Astrocyte (in vitro differentiated cells and primary cell): ENCODE measurements around the gene TMEM132C. TPM values are rescaled to one million over a fixed set of nuclear protein-coding genes. Genes with fewer than 3 reads are reported as not detected.
"Not testable (repeated sequence)": the region's sequence is repeated elsewhere in the genome, so short reads cannot be mapped to it uniquely, and the experiment has no call there.

Experiments
- DNase-seq: peaks from one replicate; pipeline ENCODE4 v3.0.0-alpha.2; 2010; ENCODE audit warnings: low read depth
- FAIRE-seq: peaks from 2 replicates; lab custom pipeline; 2011; peaks lifted over from hg19 to GRCh38; lab: Jason Lieb, UNC
- H2AFZ ChIP-seq: 2 replicates; pipeline ENCODE4 v1.6.0; 2012; ENCODE audit warnings: low read depth, low read length, inconsistent platforms
- H3K27ac ChIP-seq: 2 replicates; pipeline ENCODE4 v1.5.1; 2011; ENCODE audit warnings: low read depth, low read length, inconsistent platforms
- H3K27me3 ChIP-seq: 2 replicates; pipeline ENCODE4 v1.6.0; 2011; ENCODE audit warnings: low read length, inconsistent platforms; ENCODE audit not compliant: insufficient read depth
- H3K36me3 ChIP-seq: 2 replicates; pipeline ENCODE4 v1.5.1; 2011; ENCODE audit warnings: low read length, inconsistent platforms; ENCODE audit not compliant: insufficient read depth
- H3K4me1 ChIP-seq: 2 replicates; pipeline ENCODE4 v1.5.1; 2011; ENCODE audit warnings: low read length, inconsistent platforms; ENCODE audit not compliant: insufficient read depth
- H3K4me2 ChIP-seq: 2 replicates; pipeline ENCODE4 v1.6.0; 2012; ENCODE audit warnings: low read length, inconsistent platforms
- H3K4me3 ChIP-seq: 2 replicates; pipeline ENCODE4 v1.5.1; 2011; ENCODE audit warnings: low read depth, mild to moderate bottlenecking, low read length, inconsistent platforms; ENCODE audit not compliant: insufficient read depth
- H3K79me2 ChIP-seq: 2 replicates; pipeline ENCODE4 v1.6.0; 2012; ENCODE audit warnings: mild to moderate bottlenecking, low read length, inconsistent platforms; ENCODE audit not compliant: insufficient read depth
- H3K9ac ChIP-seq: 2 replicates; pipeline ENCODE4 v1.6.0; 2012; ENCODE audit warnings: mild to moderate bottlenecking, low read length, inconsistent platforms
- H3K9me3 ChIP-seq: 2 replicates; pipeline ENCODE4 v1.5.1; 2012; ENCODE audit warnings: low read depth, mild to moderate bottlenecking, low read length, inconsistent platforms; ENCODE audit not compliant: insufficient read depth
- H4K20me1 ChIP-seq: 2 replicates; pipeline ENCODE4 v1.6.0; 2012; ENCODE audit warnings: low read length, inconsistent platforms; ENCODE audit not compliant: insufficient read depth
- H3K27ac Mint-ChIP-seq: one replicate; pipeline ENCODE4 v1.8.0; 2021; ENCODE audit warnings: mild to moderate bottlenecking, mixed read lengths; ENCODE audit not compliant: unreplicated experiment
- H3K27me3 Mint-ChIP-seq: one replicate; pipeline ENCODE4 v1.8.0; 2021; ENCODE audit warnings: low read depth, mixed read lengths; ENCODE audit not compliant: unreplicated experiment
- H3K36me3 Mint-ChIP-seq: one replicate; pipeline ENCODE4 v1.8.0; 2021; ENCODE audit warnings: low read depth, mixed read lengths; ENCODE audit not compliant: unreplicated experiment
- H3K4me1 Mint-ChIP-seq: one replicate; pipeline ENCODE4 v1.8.0; 2021; ENCODE audit warnings: low read depth, mixed read lengths; ENCODE audit not compliant: unreplicated experiment
- H3K4me3 Mint-ChIP-seq: one replicate; pipeline ENCODE4 v1.8.0; 2021; ENCODE audit warnings: mild to moderate bottlenecking, moderate library complexity, mixed read lengths; ENCODE audit not compliant: unreplicated experiment
- H3K9me3 Mint-ChIP-seq: one replicate; pipeline ENCODE4 v1.8.0; 2021; ENCODE audit warnings: mild to moderate bottlenecking, mixed read lengths; ENCODE audit not compliant: unreplicated experiment
- EZH2 ChIP-seq: IDR thresholded peaks from 2 replicates; pipeline ENCODE4 v1.6.1; 2012; ENCODE audit warnings: mild to moderate bottlenecking, low read length, inconsistent platforms; ENCODE audit not compliant: insufficient read depth
- total RNA-seq: library from RNA; stranded (reverse); gene quantifications from 2 replicates; pipeline ENCODE4 v1.2.1, GENCODE V29; 2021
- TF ChIP-seq, protein P1 (sequence below): IDR thresholded peaks from 2 replicates; pipeline ENCODE4 v1.5.1; 2011; ENCODE audit warnings: low read depth, mild to moderate bottlenecking, inconsistent platforms, low read length, moderate library complexity; ENCODE audit not compliant: insufficient read depth

Gene TMEM132C
- total RNA-seq, 1 donor from 2014 or later: not detected

DNA sequence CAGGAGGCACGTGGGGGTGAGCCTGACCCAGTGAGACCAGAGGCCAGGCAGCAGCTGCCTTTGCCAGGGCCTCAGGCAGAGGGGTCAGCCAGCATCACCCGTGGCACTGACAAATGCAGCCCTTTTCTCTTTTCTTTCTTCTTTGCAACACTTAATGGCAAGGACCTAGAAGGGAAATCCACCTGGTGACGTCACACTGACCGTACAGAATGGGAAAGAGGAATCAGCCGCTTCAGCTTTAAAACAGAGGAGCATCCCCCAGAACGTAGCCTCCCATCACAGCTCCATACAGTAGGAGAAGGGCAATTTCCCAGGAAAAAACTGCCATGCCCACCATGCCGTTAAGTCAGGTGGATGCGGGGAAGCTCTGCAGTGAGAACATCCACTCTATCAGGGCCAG is 328.6 kb downstream of the TMEM132C start:
- Mint-ChIP-seq H3K9me3 (peaks cover 21% of the 10 kb centered on the region), H3K27me3 (no peaks in the 10 kb centered on the region), H3K27ac (no peak overlapping the region), H3K4me1 (no peaks in the 10 kb centered on the region), H3K36me3 (no peaks in the 10 kb centered on the region), H3K4me3 (no peak overlapping the region)
- H3K4me1 ChIP-seq: no peaks in the 10 kb centered on the region
- no peak overlapping the region for H3K4me2 ChIP-seq
- TF ChIP-seq, protein P1, sequence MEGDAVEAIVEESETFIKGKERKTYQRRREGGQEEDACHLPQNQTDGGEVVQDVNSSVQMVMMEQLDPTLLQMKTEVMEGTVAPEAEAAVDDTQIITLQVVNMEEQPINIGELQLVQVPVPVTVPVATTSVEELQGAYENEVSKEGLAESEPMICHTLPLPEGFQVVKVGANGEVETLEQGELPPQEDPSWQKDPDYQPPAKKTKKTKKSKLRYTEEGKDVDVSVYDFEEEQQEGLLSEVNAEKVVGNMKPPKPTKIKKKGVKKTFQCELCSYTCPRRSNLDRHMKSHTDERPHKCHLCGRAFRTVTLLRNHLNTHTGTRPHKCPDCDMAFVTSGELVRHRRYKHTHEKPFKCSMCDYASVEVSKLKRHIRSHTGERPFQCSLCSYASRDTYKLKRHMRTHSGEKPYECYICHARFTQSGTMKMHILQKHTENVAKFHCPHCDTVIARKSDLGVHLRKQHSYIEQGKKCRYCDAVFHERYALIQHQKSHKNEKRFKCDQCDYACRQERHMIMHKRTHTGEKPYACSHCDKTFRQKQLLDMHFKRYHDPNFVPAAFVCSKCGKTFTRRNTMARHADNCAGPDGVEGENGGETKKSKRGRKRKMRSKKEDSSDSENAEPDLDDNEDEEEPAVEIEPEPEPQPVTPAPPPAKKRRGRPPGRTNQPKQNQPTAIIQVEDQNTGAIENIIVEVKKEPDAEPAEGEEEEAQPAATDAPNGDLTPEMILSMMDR: no peak
- no peak for TF ChIP-seq EZH2
- H4K20me1 ChIP-seq: no peaks in the 10 kb centered on the region
- H3K9ac ChIP-seq: no peak overlapping the region
- H3K36me3 ChIP-seq: no peaks in the 10 kb centered on the region
- H3K27me3 ChIP-seq: no peaks in the 10 kb centered on the region
- H3K79me2 ChIP-seq: no peaks in the 10 kb centered on the region
- no peak overlapping the region for H3K27ac ChIP-seq
- no peak overlapping the region for H2AFZ ChIP-seq
- H3K4me3 ChIP-seq: no peak overlapping the region
- FAIRE-seq (no peak), DNase-seq (no peak)
- peaks cover 4% of the 10 kb centered on the region for H3K9me3 ChIP-seq

DNA sequence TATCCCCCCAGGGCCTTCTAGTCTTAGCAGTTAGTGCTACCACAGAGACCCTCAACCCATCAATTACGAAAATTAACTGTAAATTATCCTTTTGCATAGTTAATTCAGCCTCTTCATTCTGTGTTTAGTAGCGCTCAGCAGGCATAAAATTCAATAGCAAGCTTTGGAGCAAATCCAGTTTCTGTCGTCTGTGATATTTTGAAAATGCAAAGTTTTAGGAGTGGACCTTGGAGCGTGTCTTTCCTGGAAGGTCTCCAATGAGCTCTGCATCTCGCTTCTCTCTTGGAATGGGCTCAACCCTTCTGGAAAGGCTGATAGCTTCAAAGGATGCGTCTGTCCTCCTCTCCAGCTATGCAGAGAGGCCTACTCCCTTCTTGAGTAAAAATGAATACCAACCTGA is 333.9 kb downstream of the TMEM132C start:
- TF ChIP-seq EZH2: no peak
- TF ChIP-seq, protein P1: no peak
- H3K27me3 ChIP-seq: no peaks in the 10 kb centered on the region
- peaks cover 14% of the 10 kb centered on the region for H3K9me3 ChIP-seq
- H3K4me3 Mint-ChIP-seq: no peak overlapping the region
- no peak for FAIRE-seq
- H3K4me3 ChIP-seq: no peak overlapping the region
- no peaks in the 10 kb centered on the region for H3K27me3 Mint-ChIP-seq
- no peaks in the 10 kb centered on the region for H4K20me1 ChIP-seq
- DNase-seq: no peak
- H3K36me3 ChIP-seq: no peaks in the 10 kb centered on the region
- no peaks in the 10 kb centered on the region for H3K36me3 Mint-ChIP-seq
- peaks cover 20% of the 10 kb centered on the region for H3K9me3 Mint-ChIP-seq
- no peaks in the 10 kb centered on the region for H3K4me1 Mint-ChIP-seq
- no peak overlapping the region for H3K4me2 ChIP-seq
- H3K27ac Mint-ChIP-seq: no peak overlapping the region
- H2AFZ ChIP-seq: no peak overlapping the region
- no peaks in the 10 kb centered on the region for H3K4me1 ChIP-seq
- H3K9ac ChIP-seq: no peak overlapping the region
- H3K79me2 ChIP-seq: no peaks in the 10 kb centered on the region
- no peak overlapping the region for H3K27ac ChIP-seq

DNA sequence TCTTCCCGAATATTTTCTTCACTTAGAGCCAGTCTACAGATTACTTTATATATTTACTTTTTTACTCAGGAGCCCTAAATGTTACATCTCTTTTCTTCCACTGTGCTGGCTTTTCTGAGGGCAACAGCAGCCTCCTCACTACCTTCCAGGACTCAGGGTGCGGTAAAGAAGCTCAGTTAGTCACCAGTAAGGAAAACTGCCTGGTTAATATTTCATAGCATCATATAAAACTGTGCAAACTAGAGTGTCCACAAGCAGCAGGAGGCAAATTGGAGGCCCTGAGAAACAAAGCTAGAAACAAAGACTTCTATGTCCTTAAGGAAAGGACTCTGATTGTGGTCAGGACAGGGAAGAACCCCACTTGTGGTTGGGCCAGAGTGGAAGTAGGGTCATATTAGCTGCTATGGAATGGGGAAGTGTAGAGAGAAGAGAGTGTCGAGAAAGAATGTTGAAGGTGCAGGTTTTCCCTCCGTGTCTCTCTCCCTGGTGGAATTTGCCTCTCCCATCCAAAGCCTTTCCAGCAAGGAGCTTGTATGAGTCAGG is 336.7 kb downstream of the TMEM132C start:
- FAIRE-seq: no peak
- H3K79me2 ChIP-seq: no peaks in the 10 kb centered on the region
- H3K4me3 ChIP-seq: no peak overlapping the region
- H3K9ac ChIP-seq: no peak overlapping the region
- H3K4me1 ChIP-seq: no peaks in the 10 kb centered on the region
- H3K27me3 ChIP-seq: no peaks in the 10 kb centered on the region
- no peaks in the 10 kb centered on the region for H3K36me3 ChIP-seq
- Mint-ChIP-seq H3K36me3 (no peaks in the 10 kb centered on the region), H3K27me3 (no peaks in the 10 kb centered on the region), H3K4me1 (no peaks in the 10 kb centered on the region), H3K27ac (no peak overlapping the region), H3K9me3 (peaks cover 19% of the 10 kb centered on the region), H3K4me3 (no peak overlapping the region)
- H3K27ac ChIP-seq: no peak overlapping the region
- H3K4me2 ChIP-seq: no peak overlapping the region
- peaks cover 14% of the 10 kb centered on the region for H3K9me3 ChIP-seq
- no peak overlapping the region for H2AFZ ChIP-seq
- TF ChIP-seq EZH2: no peak
- TF ChIP-seq, protein P1: no peak
- no peak for DNase-seq
- H4K20me1 ChIP-seq: no peaks in the 10 kb centered on the region

DNA sequence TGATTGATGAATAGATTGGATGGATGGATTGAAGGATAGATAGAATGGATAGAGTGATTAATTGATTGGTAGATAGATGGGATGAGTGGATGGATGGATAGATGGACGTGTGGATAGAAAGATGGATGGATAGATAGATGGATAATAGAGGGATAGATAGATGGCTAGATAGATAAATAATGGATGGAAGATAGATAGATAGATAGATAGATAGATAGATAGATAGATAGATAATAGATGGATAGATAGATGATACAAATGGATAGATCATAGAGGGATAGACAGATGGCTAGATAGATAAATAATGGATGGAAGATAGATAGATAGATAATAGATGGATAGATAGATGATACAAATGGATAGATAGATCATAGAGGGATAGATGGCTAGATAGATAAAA is 337.2 kb downstream of the TMEM132C start:
- H3K27me3 Mint-ChIP-seq, FAIRE-seq: not testable (repeated sequence)

More for the DNA sequence above, 337.2 kb downstream of the TMEM132C start:
- not testable (repeated sequence) for H3K27ac ChIP-seq, H2AFZ ChIP-seq, H3K4me3 ChIP-seq, DNase-seq, H3K4me1 Mint-ChIP-seq, H3K36me3 Mint-ChIP-seq, H3K27me3 ChIP-seq, H4K20me1 ChIP-seq, H3K36me3 ChIP-seq, H3K4me3 Mint-ChIP-seq, H3K4me1 ChIP-seq, H3K4me2 ChIP-seq, H3K79me2 ChIP-seq, H3K9ac ChIP-seq, H3K27ac Mint-ChIP-seq
- H3K9me3 Mint-ChIP-seq: peaks cover 19% of the 10 kb centered on the region
- peaks cover 14% of the 10 kb centered on the region for H3K9me3 ChIP-seq
